ENCODE data around the gene MCUB. TPM values are rescaled to one million over a fixed set of nuclear protein-coding genes. Genes with fewer than 3 reads are reported as not detected.
"Not testable (repeated sequence)": the region's sequence is repeated elsewhere in the genome, so short reads cannot be mapped to it uniquely, and the experiment has no call there.

The MCUB gene
- total RNA-seq, 1 experiment from 2014 or later, result 14.8 TPM

- Histone ChIP-seq H3K27ac (ENCODE audit: insufficient read length, low read depth, low read length) (no peak overlapping the region), H2BK15ac (ENCODE audit: low read depth, low read length) (no peak overlapping the region), H2AFZ (ENCODE audit: low read length) (no peak overlapping the region), H4K91ac (ENCODE audit: insufficient read length, low read depth, low read length) (no peak overlapping the region), H3K23me2 (ENCODE audit: insufficient read length, low read depth, low read length, poor library complexity, severe bottlenecking) (no peaks in the 10 kb centered on the region), H3K4me1 (ENCODE audit: insufficient read depth, low read length) (no peaks in the 10 kb centered on the region; the same call in 1 of the 2 replicates), H3K4me2 (ENCODE audit: insufficient read depth, insufficient read length, low read length) (no peak overlapping the region), H3K18ac (ENCODE audit: insufficient read length, low read depth, low read length) (no peak overlapping the region), H3K79me2 (ENCODE audit: insufficient read depth, low read length) (no peaks in the 10 kb centered on the region), H3K27me3 (ENCODE audit: insufficient read depth, low read length) (no peaks in the 10 kb centered on the region), H3T11ph (ENCODE audit: low read length) (no peak overlapping the region), H3K14ac (ENCODE audit: insufficient read depth, low read length) (no peak overlapping the region), H2BK20ac (ENCODE audit: low read depth, low read length, poor library complexity, severe bottlenecking) (no peak overlapping the region), H4K8ac (replicated peaks; ENCODE audit: insufficient read length, low read depth, low read length) (no peak overlapping the region), H4K5ac (ENCODE audit: insufficient read length, low read depth, low read length) (no peak overlapping the region), H2BK5ac (ENCODE audit: insufficient read length, low read length) (no peak overlapping the region), H2BK120ac (ENCODE audit: low read depth, low read length, poor library complexity, severe bottlenecking) (no peak overlapping the region), H3K9ac (ENCODE audit: extremely low read depth, insufficient read length, low read length) (no peak overlapping the region), H3K23ac (ENCODE audit: insufficient read length, low read depth, low read length) (no peak overlapping the region), H2BK12ac (ENCODE audit: insufficient read length, low read depth, low read length) (no peak overlapping the region), H3K79me1 (ENCODE audit: insufficient read depth, low read depth, low read length, poor library complexity, severe bottlenecking) (no peaks in the 10 kb centered on the region), H2AK5ac (ENCODE audit: insufficient read length, low read length) (no peak overlapping the region), H3K4ac (ENCODE audit: low read depth, low read length) (no peak overlapping the region), H3K56ac (ENCODE audit: insufficient read length, low read depth, low read length) (no peak overlapping the region), H3K9me3 (ENCODE audit: control insufficient read depth, low read depth, low read length) (no peaks in the 10 kb centered on the region), H4K20me1 (ENCODE audit: control insufficient read depth, insufficient read depth, insufficient read length) (no peaks in the 10 kb centered on the region)
- H3K27me3 Mint-ChIP-seq (ENCODE audit: low read depth), result no peaks in the 10 kb centered on the region
- WGBS (ENCODE audit: extremely low coverage, insufficient read length, low lambda C conversion rate), result no CpG with 5 or more reads among the region's 1 CpG
- no peak overlapping the region for H3K27ac Mint-ChIP-seq
- H3K36me3 Mint-ChIP-seq (ENCODE audit: insufficient read depth in 1 of 3, low read depth in 3 of 3), result peaks cover 0 to under 1% (median under 1%) of the 10 kb centered on the region in 3 experiments; a peak in 2 of 7 replicates
- H3K4me3 Mint-ChIP-seq, result no peak overlapping the region
- peaks cover under 1% of the 10 kb centered on the region in 2 experiments; a peak in 2 of 5 replicates for H3K9me3 Mint-ChIP-seq
- H3K4me1 Mint-ChIP-seq, result peaks cover 7 to 12% of the 10 kb centered on the region in 2 experiments
- TF ChIP-seq, protein P1, sequence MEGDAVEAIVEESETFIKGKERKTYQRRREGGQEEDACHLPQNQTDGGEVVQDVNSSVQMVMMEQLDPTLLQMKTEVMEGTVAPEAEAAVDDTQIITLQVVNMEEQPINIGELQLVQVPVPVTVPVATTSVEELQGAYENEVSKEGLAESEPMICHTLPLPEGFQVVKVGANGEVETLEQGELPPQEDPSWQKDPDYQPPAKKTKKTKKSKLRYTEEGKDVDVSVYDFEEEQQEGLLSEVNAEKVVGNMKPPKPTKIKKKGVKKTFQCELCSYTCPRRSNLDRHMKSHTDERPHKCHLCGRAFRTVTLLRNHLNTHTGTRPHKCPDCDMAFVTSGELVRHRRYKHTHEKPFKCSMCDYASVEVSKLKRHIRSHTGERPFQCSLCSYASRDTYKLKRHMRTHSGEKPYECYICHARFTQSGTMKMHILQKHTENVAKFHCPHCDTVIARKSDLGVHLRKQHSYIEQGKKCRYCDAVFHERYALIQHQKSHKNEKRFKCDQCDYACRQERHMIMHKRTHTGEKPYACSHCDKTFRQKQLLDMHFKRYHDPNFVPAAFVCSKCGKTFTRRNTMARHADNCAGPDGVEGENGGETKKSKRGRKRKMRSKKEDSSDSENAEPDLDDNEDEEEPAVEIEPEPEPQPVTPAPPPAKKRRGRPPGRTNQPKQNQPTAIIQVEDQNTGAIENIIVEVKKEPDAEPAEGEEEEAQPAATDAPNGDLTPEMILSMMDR (conservative IDR thresholded peaks at IDR 0.05), result no peak
- no peak for DNase-seq
Observed at GRCh38 chr4:109592367-109592766, 32.3 kb downstream of the MCUB start.

DNA sequence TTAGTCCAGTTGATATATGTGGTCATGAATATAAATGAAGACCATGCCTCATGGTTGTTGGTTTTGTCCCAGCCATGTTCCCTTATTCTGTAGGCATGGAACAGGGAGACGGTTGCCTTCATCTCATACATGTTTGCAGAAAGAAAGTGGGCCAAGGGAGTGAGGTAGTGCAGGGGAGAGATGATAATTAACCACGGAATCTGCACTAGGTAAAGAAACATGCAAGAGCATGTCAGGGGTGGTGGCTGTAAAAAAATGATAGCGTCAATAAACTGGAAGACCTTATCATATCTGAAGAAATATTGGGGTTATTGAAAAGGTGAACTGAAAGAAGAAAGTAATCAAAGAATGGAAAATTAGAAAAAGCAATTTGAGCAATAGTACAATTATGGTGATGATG, 35.1 kb downstream of the MCUB start:
- not testable (repeated sequence) for H2BK12ac ChIP-seq (ENCODE audit: insufficient read length, low read depth, low read length); DNase-seq; H2AK5ac ChIP-seq (ENCODE audit: insufficient read length, low read length); H3K9me3 Mint-ChIP-seq; H4K20me1 ChIP-seq (ENCODE audit: control insufficient read depth, insufficient read depth, insufficient read length); H3K27ac Mint-ChIP-seq; H3K9ac ChIP-seq (ENCODE audit: extremely low read depth, insufficient read length, low read length); H2AFZ ChIP-seq (ENCODE audit: low read length); H3K23me2 ChIP-seq (ENCODE audit: insufficient read length, low read depth, low read length, poor library complexity, severe bottlenecking); H2BK120ac ChIP-seq (ENCODE audit: low read depth, low read length, poor library complexity, severe bottlenecking); H3K27me3 ChIP-seq (ENCODE audit: insufficient read depth, low read length); H2BK5ac ChIP-seq (ENCODE audit: insufficient read length, low read length); H3K4me1 ChIP-seq (ENCODE audit: insufficient read depth, low read length); H3K4ac ChIP-seq (ENCODE audit: low read depth, low read length); H3K18ac ChIP-seq (ENCODE audit: insufficient read length, low read depth, low read length); H3K27ac ChIP-seq (ENCODE audit: insufficient read length, low read depth, low read length); H3K9me3 ChIP-seq (ENCODE audit: control insufficient read depth, low read depth, low read length); H2BK20ac ChIP-seq (ENCODE audit: low read depth, low read length, poor library complexity, severe bottlenecking); H4K8ac ChIP-seq (replicated peaks; ENCODE audit: insufficient read length, low read depth, low read length); H3K4me2 ChIP-seq (ENCODE audit: insufficient read depth, insufficient read length, low read length); H3K4me3 Mint-ChIP-seq; H3K56ac ChIP-seq (ENCODE audit: insufficient read length, low read depth, low read length); H4K5ac ChIP-seq (ENCODE audit: insufficient read length, low read depth, low read length); H3K79me2 ChIP-seq (ENCODE audit: insufficient read depth, low read length); H4K91ac ChIP-seq (ENCODE audit: insufficient read length, low read depth, low read length); H3T11ph ChIP-seq (ENCODE audit: low read length); H3K23ac ChIP-seq (ENCODE audit: insufficient read length, low read depth, low read length); H3K27me3 Mint-ChIP-seq (ENCODE audit: low read depth); H3K79me1 ChIP-seq (ENCODE audit: insufficient read depth, low read depth, low read length, poor library complexity, severe bottlenecking); H2BK15ac ChIP-seq (ENCODE audit: low read depth, low read length); H3K14ac ChIP-seq (ENCODE audit: insufficient read depth, low read length); H3K4me1 Mint-ChIP-seq
- H3K36me3 Mint-ChIP-seq (ENCODE audit: insufficient read depth in 1 of 3, low read depth in 3 of 3), result peaks cover 7 to 12% (median 7%) of the 10 kb centered on the region in 3 experiments
- no CpG with 5 or more reads among the region's 3 CpGs for WGBS (ENCODE audit: extremely low coverage, insufficient read length, low lambda C conversion rate)

Data from H9 (cell line).